ENCODE data around the gene TGFBI.

The TGFBI gene

DNA sequence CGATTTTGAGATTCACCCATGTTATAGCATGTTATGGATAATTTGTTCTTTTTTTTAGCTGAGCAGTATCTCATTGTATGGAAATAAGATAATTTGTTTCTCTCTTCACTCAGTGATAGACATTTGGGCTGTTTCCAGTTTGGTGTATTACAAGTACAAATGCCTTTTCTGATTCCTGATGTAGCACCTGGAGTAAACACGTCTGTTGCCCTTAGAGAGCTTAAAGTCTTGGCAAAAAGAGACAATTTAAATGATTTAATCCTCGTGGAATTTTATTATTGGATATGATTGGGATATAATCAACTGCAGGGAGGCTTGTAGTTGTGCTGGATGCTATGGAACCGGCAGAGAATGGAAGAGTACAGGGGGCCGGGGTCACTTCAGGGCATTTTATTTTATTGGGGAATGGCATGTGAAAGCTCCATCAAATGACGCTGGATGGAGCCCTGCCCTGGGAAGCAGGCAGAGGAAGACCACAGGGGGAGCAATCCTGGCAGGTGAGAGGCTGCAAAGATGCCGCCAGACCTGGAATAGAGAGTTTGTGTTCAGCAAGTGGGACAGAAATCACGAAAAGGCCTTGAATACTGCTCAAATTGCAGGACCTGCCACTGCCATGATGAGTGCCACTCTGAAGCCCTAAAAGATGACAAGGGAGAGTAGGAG lies 31.0 kb upstream of the TGFBI start:
- TF ChIP-seq, protein P1, sequence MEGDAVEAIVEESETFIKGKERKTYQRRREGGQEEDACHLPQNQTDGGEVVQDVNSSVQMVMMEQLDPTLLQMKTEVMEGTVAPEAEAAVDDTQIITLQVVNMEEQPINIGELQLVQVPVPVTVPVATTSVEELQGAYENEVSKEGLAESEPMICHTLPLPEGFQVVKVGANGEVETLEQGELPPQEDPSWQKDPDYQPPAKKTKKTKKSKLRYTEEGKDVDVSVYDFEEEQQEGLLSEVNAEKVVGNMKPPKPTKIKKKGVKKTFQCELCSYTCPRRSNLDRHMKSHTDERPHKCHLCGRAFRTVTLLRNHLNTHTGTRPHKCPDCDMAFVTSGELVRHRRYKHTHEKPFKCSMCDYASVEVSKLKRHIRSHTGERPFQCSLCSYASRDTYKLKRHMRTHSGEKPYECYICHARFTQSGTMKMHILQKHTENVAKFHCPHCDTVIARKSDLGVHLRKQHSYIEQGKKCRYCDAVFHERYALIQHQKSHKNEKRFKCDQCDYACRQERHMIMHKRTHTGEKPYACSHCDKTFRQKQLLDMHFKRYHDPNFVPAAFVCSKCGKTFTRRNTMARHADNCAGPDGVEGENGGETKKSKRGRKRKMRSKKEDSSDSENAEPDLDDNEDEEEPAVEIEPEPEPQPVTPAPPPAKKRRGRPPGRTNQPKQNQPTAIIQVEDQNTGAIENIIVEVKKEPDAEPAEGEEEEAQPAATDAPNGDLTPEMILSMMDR (IDR thresholded peaks at IDR 0.05) = no peak
- Histone ChIP-seq H3K27me3 (peaks cover 6% of the 10 kb centered on the region), H3K27ac (no peak overlapping the region), H3K36me3 (no peaks in the 10 kb centered on the region), H3K4me3 (ENCODE audit: low read depth in 1 of 2, low read length in 1 of 2) (no peak overlapping the region), H3K9me3 (no peaks in the 10 kb centered on the region), H3K4me1 (ENCODE audit: control insufficient read depth in 1 of 2, insufficient read depth in 1 of 2, low read depth in 1 of 2, low read length in 1 of 2) (peaks cover 11 to 16% of the 10 kb centered on the region in 2 experiments)

DNA sequence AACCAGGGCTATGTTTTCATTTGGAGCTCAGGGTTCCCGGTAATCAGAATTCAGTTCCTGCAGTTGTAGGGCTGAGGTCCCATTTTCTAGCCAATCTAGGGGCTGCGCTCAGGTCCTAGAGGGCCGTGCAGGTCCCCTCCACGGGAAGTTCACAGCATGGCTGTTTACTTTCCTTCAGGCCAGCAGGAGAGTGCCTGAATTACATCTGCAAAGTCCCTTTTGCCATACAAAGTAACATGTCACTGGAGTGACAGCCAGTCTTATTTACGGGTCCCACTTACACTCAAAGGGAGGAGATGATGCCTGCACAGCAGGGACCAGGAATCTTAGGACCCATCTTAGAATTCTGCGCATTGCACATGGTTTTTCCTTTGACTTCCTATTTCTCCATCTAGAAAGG lies 29.9 kb upstream of the TGFBI start:
- Histone ChIP-seq H3K27ac (no peak overlapping the region), H3K9me3 (no peaks in the 10 kb centered on the region)
- TF ChIP-seq, protein P1 (IDR thresholded peaks at IDR 0.05) = no peak

DNA sequence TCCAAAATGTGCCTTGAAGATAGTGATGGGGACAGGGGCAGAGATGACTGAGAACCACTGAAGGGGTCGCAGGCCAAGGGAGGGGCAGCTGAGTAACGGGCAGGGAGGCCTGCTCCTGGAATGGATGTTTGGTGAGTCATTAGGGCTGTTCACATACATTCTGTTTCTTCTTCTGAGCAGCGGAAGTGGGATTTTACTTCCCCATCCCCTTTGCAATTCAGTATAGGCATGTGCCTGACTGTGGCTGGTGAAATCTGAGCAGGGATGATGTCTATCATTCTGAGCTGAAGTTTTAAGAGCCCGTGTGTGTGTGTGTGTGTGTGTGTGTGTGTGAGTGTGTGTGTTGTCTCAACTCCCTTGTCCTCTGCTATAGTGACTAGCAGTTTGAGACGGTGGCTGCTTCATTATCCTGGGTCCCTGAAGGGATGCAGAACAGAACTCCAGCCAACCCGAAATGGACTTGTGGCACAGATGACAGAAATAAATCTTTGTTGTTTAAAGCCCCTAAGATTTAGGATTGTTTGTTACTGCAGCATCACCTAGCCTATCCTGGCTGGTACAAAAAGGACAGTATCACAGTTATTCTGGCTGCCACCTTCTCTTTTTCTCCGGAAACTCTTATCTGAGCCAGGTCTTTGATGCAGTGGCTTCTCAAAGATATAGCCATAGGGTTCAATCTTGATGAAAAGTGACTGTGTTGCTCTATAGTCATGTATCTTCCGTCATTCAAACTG lies 29.2 kb upstream of the TGFBI start:
- Histone ChIP-seq H3K4me3 (ENCODE audit: low read depth in 1 of 2, low read length in 1 of 2) (no peak overlapping the region), H3K9me3 (no peaks in the 10 kb centered on the region), H3K36me3 (no peaks in the 10 kb centered on the region), H3K27me3 (peaks cover 6% of the 10 kb centered on the region), H3K27ac (no peak overlapping the region), H3K4me1 (ENCODE audit: control insufficient read depth in 1 of 2, insufficient read depth in 1 of 2, low read depth in 1 of 2, low read length in 1 of 2) (peaks cover 11 to 16% of the 10 kb centered on the region in 2 experiments)
- TF ChIP-seq, protein P1 (IDR thresholded peaks at IDR 0.05) = no peak

More for the DNA sequence above, 29.9 kb upstream of the TGFBI start:
- Histone ChIP-seq H3K27me3 (peaks cover 6% of the 10 kb centered on the region), H3K36me3 (no peaks in the 10 kb centered on the region), H3K4me3 (ENCODE audit: low read depth in 1 of 2, low read length in 1 of 2) (no peak overlapping the region), H3K4me1 (ENCODE audit: control insufficient read depth in 1 of 2, insufficient read depth in 1 of 2, low read depth in 1 of 2, low read length in 1 of 2) (peaks cover 11 to 16% of the 10 kb centered on the region in 2 experiments)

DNA sequence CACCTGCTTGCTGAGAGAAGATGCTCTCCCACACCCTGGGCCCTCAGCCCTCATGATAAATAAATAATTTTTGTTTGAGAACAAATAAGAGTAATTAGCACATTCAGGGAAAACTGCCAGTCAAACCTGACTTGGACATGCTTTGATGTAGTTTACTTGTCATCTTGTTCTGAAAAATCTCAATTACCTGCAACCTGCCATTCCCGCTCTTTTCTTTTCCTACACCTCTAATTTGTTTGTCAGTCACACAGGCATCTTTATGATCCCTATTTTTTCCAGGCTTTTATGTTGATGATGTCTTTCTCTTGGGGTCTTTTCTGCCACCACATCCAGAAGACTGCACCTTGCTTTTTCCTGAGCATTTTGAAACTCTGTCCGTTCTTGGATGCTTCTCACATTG lies 28.6 kb upstream of the TGFBI start:
- Histone ChIP-seq H3K4me3 (ENCODE audit: low read depth in 1 of 2, low read length in 1 of 2) (no peak overlapping the region), H3K27me3 (peaks cover 6% of the 10 kb centered on the region), H3K9me3 (no peaks in the 10 kb centered on the region), H3K4me1 (ENCODE audit: control insufficient read depth in 1 of 2, insufficient read depth in 1 of 2, low read depth in 1 of 2, low read length in 1 of 2) (peaks cover 11 to 16% of the 10 kb centered on the region in 2 experiments), H3K36me3 (no peaks in the 10 kb centered on the region), H3K27ac (no peak overlapping the region)
- TF ChIP-seq, protein P1 (IDR thresholded peaks at IDR 0.05) = no peak

DNA sequence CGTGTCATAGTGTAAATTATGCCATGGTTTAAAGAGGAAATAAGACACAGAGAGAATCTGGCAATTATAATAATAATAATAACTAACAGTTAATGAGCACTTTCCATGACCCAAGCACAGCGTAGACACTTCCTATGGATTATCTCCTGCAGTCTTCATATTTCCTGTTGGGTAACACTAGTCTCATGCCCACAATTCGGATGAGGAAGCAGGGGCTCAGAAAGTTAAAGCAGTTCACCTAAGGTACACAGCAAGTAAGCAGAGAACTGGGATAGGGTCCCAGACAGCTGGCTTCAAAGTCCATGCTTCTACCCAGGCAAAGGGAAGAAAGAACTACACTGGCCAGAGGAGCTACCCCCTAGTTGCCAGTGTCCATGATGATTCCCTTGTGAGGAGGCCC lies 27.9 kb upstream of the TGFBI start:
- TF ChIP-seq, protein P1 (IDR thresholded peaks at IDR 0.05) = no peak
- peaks cover 4% of the 10 kb centered on the region for H3K27me3 ChIP-seq
- no peak overlapping the region for H3K27ac ChIP-seq
- no peaks in the 10 kb centered on the region for H3K36me3 ChIP-seq
- H3K4me3 ChIP-seq (ENCODE audit: low read depth in 1 of 2, low read length in 1 of 2) = no peak overlapping the region
- no peaks in the 10 kb centered on the region for H3K9me3 ChIP-seq
- peaks cover 11 to 16% of the 10 kb centered on the region in 2 experiments for H3K4me1 ChIP-seq (ENCODE audit: control insufficient read depth in 1 of 2, insufficient read depth in 1 of 2, low read depth in 1 of 2, low read length in 1 of 2)
